HG03439 (cell line): Measurements from ENCODE around the gene NHLRC4.

Source experiments
- ATAC-seq: cut with Tn5 transposase; IDR thresholded peaks from one replicate; pipeline ENCODE4 v1.9.1; 2021; ENCODE audit warnings: mild to moderate bottlenecking, moderate library complexity; ENCODE audit not compliant: unreplicated experiment

Gene NHLRC4

DNA sequence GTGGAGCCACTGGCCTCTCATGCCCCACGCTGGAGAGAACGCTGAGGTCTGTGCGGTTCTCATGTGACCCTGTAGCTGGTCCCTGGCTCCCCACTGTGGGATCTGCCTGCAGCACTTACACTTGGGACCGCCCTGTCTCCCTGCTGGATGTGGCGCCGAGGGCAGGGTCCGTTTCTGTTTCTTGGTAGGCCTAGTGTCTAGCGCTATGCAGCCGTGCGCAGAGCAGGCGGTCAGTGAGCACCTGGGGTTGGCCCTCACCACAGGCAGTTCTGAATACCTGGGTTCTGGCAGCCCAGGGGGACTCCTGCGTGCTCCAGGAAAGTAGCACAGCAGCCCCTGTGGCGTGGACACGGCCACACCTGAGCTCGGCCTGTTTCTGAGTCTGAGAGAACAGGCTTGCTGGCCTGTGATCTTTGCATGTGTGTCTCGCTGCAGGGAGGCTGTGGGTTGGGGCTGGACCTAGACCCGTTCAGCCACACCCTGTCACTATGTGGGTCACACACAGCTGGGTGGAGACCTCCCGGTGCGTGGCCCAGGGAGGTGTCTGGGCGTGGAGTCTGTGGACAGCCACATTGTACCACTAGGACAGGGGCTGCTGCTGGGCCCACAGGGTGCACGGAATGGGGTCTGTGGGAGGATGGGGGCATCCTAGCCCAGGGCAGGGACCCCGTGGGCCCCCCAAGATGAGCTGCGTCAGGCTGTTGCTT lies 36.5 kb upstream of the NHLRC4 start:
- no peak for ATAC-seq

DNA sequence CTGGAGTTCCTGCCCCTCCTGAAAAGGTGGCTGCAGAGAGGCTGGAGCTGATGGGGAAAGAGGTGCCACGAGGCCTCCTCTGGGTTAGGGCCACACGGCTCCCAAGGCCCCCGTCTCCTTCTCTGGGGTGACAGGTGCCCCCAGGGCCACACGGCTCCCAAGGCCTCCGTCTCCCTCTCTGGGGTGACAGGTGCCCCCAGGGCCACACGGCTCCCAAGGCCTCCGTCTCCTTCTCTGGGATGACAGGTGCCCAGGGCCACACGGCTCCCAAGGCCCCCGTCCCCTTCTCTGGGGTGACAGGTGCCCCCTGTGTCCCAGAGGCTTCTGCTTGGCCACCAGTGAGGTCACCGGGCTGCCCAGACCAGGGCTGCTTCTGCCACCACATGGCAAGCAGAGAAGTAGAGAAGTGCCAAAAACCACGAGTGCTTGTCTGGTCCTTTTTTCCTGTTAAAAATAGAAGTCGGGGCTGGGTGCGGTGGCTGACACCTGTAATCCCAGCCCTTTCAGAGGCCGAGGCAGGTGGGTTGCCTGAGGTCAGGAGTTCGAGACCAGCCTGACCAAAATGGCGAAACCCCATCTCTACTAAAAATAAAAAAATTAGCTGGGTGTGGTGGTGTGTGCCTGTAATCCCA lies 35.2 kb upstream of the NHLRC4 start:
- ATAC-seq: no peak

GRCh38 chr16:533391-534123 lies 33.2 kb upstream of the NHLRC4 start:
- no peak for ATAC-seq

DNA sequence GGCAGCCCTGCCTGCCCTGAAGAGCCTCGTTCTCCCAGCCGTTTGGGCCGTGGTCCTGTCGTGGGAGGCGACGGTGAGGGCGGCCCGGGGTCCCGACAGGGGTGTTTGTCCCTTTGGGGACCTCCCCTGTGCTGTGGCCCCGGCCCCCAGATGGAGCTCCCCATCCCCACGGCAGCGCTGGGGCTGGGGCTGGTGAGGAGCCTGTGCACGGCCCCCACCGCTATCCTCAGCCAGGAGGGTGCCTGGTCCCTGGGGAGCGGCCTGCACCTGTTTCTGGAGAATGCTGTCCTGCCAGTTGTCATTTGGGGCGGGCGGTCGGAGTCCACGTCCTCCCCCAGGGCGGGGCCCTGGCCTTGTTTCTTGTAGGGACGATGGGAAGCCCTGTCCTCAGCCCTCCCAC lies 32.7 kb upstream of the NHLRC4 start:
- no peak for ATAC-seq

- ATAC-seq: no peak
These were observed 31.9 kb upstream of the NHLRC4 start for GRCh38 chr16:534856-535445.

GRCh38 chr16:535446-536405 lies 31.1 kb upstream of the NHLRC4 start:
- no peak for ATAC-seq

DNA sequence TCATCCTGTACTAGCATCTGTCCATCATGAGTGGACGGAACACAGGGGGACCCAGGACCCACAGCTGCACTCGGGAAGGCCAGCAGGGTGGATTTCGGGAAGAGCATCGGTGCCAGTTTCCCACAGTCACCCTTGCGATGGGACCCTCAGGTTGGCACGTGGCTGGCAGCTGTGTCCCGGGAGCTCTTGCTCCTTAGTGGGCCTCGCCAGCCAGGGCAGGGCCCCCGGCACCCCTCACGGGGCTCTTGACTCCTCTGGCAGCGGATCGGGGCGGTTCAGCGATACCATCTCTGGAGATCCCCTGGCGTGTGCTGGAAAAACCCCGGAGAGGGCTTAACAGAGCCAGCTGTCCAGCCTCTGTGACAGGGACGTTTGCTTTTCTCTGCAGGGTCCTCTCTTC lies 30.1 kb upstream of the NHLRC4 start:
- no peak for ATAC-seq

DNA sequence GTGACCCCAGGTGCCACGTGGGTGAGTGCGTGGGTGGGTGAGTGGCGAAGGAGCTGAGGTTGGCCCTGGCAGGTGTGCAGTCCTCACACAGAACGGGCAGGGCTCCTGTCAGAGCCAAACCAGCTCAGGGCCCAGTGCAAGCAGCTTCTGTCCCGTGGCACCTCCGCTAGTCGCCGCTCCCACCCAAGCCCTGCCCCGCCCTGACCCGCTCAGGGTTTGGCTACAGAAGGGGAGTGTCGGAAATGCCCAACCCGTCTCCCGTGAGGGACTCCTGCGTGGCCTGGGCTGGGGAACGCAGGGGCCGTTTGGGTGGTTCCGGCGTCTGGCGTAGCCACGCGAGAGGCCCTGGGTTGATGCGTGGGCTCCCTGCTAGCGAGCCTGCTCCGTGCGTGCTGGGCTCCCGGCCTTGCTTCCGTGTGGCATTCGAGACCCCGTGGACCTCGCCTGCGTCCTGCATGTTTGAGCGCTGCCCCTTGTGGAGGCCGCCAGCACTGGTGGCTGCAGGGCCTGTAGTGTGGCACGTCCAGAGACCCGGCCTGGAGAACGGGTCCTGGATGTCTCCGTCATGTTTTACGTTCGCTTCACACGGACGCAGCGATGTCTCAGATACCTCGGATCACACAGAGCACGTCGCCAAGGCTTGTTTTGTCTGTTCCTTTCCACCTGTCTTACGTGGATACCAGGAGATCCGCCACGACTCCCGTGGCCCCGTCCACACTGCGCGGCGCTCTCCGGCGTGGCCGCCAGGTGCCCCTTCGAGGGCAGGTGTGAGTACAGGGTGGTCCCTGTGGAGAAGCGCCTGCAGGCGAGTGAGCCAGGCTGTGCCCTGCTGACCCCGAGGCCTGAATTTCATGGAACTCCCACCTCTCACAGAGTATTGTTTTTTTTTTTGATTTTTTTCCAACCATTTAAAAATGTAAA lies 29.1 kb upstream of the NHLRC4 start:
- no peak for ATAC-seq

- no peak for ATAC-seq
These were observed 26.8 kb upstream of the NHLRC4 start for GRCh38 chr16:539901-540530.

DNA sequence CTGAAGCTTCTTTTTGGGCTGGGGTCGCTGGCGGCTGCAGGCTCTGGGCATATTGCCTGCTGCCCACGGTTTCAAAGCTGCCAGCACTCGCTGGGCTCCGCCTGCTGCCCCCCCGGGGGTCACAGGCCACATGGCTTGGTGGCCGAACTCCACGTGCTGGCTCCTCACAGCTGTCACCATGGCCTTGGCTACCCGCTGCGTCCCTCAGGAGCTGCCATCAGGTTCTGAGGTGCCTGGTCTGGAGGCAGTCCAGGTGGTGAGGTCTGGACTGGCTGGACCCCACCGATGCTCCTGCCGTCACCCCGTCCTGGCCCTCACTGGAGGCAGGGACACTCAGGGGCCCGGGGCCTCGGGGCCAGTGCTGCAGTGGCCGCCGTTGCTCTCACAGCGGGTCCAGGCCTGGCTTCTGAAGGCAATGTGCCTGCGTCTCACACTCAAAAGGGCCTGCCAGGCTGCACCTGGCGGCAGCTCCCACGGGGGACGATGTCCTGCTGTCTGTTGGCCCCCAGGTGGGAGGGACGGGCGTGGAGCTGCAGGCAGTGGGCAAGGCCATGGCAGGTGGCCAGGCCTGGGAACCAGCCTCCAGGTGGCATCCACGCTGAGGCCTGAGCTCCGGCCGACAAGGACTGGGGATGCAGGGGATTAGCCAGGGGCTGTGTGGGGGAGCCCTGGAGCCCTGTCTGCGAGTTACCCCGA lies 26.0 kb upstream of the NHLRC4 start:
- ATAC-seq: no peak

GRCh38 chr16:543301-544164 lies 23.3 kb upstream of the NHLRC4 start:
- no peak for ATAC-seq

DNA sequence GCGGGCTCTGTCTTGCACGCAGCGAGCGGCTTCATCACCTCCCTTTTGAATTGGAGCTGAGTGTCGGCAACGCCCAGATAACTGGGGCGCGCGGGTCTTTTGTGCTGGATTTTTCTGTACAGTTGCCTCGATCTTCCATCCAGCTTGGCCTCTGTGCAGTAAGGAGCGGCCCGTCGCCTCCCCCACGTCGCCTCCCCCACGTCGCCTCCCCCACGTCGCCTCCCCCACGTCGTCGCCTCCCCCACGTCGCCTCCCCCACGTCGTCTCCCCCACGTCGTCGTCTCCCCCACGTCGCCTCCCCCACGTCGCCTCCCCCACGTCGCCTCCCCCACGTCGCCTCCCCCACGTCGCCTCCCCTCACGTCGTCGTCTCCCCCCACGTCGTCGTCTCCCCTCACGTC lies 22.3 kb upstream of the NHLRC4 start:
- no peak for ATAC-seq

DNA sequence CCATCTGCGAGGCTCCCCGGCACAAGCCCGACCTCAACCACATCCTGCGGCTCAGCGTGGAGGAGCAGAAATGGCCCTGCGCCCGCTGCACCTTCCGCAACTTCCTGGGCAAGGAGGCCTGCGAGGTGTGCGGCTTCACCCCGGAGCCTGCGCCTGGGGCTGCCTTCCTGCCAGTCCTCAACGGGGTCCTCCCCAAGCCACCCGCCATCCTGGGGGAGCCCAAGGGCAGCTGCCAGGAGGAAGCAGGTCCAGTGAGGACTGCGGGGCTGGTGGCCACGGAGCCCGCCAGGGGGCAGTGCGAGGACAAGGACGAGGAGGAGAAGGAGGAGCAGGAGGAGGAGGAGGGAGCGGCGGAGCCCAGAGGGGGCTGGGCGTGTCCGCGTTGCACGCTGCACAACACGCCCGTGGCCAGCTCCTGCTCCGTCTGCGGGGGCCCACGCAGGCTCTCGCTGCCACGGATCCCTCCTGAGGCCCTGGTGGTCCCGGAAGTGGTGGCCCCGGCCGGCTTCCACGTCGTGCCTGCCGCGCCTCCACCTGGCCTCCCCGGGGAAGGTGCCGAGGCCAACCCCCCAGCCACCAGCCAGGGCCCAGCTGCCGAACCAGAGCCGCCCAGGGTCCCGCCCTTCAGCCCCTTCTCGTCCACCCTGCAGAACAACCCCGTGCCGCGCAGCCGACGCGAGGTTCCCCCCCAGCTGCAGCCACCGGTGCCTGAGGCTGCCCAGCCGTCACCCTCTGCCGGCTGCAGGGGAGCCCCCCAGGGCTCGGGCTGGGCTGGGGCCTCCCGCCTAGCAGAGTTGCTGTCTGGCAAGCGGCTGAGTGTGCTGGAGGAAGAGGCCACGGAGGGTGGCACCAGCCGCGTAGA lies 19.7 kb upstream of the NHLRC4 start:
- ATAC-seq: no peak

DNA sequence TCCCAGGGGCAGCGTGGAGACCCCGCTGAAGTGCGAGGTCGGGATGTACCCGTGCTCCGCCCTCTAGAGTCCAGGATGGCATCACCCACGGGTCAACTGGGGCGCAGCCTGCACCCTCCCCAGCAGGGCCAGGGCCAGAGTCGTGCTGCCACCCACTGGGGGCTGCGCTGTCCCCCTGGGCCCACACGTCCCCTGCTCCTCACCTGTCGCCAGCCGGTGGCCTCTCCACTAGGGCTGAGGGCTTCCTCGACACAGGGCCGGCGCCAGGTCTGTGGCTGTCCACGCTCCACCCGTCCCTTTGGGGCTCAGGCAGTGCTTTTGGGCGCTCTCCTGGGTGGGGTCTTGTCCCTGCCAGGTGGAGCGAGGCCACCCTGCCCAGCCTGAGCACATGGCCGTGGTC lies 18.2 kb upstream of the NHLRC4 start:
- ATAC-seq: no peak

- ATAC-seq: no peak
These were observed 17.1 kb upstream of the NHLRC4 start for GRCh38 chr16:549544-550263.

GRCh38 chr16:551210-551609 lies 15.6 kb upstream of the NHLRC4 start:
- ATAC-seq: no peak
